ENCODE results near the gene RAD18.

- TF ChIP-seq REST (IDR thresholded peaks at IDR 0.05; ENCODE audit: insufficient read depth in 1 of 2, low read depth in 2 of 2, low read length in 2 of 2) (no peak), POLR2AphosphoS5 (IDR thresholded peaks at IDR 0.05; ENCODE audit: low read depth, low read length) (no peak), FOXP2 (optimal IDR thresholded peaks at IDR 0.05; ENCODE audit: borderline replicate concordance, extremely low read depth, extremely low read length, insufficient read depth) (no peak), SIN3A (IDR thresholded peaks at IDR 0.05; ENCODE audit: borderline replicate concordance, insufficient read depth, low read length) (no peak), TAF1 (IDR thresholded peaks at IDR 0.05; ENCODE audit: borderline replicate concordance, insufficient read depth, low read length) (no peak)
Observed at GRCh38 chr3:8857720-8858367, 105.4 kb downstream of the RAD18 start.
